ENCODE measurements around the gene TIGD3.

TIGD3 gene

DNA sequence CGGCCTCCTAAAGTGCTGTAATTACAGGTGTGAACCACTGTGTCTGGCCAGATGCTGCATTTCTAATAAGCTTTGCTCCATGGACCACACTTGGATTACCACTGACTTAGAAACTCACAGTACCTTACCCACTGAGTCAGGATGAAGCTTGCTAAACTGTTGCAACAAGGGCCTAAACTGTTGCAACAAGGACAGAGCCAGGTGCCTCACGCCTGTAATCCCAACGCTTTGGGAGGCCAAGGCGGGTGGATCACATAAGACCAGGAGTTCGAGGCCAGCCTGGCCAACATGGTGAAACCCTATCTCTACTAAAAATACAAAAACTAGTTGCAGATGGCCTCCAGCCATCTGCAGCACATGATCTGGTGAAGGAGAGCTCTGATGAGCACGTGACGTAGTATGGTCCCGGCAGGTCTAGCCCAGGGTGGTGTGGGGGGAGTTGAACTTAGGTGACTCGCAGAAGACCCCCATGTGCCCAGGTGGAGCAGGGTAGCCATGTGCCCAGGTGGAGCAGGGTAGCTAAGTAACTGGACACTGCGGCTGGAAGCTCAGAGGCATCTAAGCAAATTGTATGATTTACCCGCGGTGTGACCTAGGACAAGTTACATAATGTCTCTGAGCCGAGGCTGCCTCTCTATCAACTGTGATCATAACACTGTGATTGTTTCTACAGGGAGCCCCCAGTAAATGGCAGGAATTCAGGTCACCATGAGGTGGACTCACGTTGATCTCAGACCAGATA lies 19.5 kb downstream of the TIGD3 start:
- H3K4me1 Mint-ChIP-seq (ENCODE audit: low read depth), result no peaks in the 10 kb centered on the region
- peak overlapping the region; percentile 59 for H3K27ac Mint-ChIP-seq
- H3K27me3 Mint-ChIP-seq, result no peaks in the 10 kb centered on the region
- H3K9me3 Mint-ChIP-seq, result no peaks in the 10 kb centered on the region
- H3K36me3 Mint-ChIP-seq (ENCODE audit: low read depth), result no peaks in the 10 kb centered on the region
- no peak overlapping the region for H3K4me3 Mint-ChIP-seq
- DNase-seq, result no peak

DNA sequence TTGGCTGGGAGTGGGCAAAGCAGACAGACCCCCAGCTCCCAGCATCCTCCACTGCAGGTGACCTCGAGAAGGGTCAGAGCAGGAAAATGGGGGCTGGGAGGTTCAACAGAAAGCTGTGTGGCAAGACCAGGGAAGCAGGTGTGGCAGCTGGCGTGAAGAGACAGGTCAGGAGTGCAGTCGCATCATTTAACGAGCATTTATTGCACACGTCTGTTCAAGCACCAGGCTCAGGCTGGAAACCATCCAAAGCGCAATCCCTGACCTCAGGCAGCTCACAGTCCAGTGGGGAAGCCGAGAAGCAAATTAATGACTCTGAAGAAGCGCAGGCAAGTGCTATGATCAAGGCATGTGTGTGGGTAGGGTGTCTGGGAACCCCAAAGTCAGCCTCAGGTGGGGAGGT lies 20.5 kb downstream of the TIGD3 start:
- Mint-ChIP-seq H3K4me3 (no peak overlapping the region), H3K27ac (peak overlapping the region; percentile 52), H3K4me1 (ENCODE audit: low read depth) (peaks cover under 1% of the 10 kb centered on the region), H3K9me3 (no peaks in the 10 kb centered on the region), H3K27me3 (no peaks in the 10 kb centered on the region), H3K36me3 (ENCODE audit: low read depth) (peaks cover 1% of the 10 kb centered on the region)
- DNase-seq, result no peak

DNA sequence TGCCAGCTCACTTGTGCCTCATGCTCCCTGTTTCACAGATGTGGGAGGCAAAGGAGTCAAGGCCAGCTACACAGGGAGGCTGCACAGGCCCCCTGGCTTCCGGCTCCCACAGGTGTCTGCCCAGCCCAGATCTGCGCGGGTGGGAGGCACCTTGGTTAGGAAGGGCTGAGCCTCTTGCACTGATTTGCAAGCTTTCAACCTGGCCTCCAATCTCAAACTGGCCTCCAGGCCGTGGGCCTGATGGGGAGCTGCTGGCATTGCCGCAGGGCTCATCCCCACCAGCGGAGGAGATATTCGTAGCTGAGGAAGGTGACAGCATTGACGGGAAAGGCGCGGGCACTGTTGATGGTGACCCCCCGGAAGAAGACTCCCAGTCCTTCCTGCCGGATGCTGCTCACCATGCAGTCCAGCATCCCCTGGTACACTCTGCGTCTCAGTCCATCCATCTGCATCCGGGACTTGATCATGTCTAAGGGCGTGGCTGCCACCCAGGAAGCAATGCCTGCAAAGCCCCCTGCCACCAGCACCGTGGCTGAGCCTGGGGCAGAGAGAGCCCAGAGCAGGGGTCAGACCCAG lies 21.7 kb downstream of the TIGD3 start:
- Mint-ChIP-seq H3K9me3 (no peaks in the 10 kb centered on the region), H3K27ac (no peak overlapping the region), H3K27me3 (no peaks in the 10 kb centered on the region), H3K36me3 (ENCODE audit: low read depth) (peaks cover 1% of the 10 kb centered on the region), H3K4me1 (ENCODE audit: low read depth) (peaks cover 8% of the 10 kb centered on the region), H3K4me3 (no peak overlapping the region)
- no peak for DNase-seq

DNA sequence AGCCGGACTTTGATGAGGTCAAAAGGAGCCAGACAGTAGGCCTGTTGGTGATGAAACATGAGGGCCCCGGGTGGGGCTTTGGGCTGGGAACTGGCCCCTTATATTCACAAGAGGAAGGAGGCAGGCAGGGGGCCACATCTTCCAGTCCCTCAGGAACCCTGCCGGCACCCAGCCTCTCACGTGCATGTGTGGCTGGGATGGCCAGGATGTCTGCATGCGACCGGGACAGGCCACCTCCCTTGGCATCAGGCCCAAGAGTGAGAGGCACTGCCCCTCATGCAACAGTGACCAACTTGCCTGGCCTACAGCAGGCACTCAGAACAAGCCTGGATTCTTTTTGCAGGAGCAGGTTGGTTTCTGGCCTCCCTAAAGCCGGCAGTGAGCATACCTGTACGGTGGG lies 22.5 kb downstream of the TIGD3 start:
- Mint-ChIP-seq H3K4me3 (no peak overlapping the region), H3K27me3 (no peaks in the 10 kb centered on the region), H3K9me3 (no peaks in the 10 kb centered on the region), H3K36me3 (ENCODE audit: low read depth) (peaks cover 1% of the 10 kb centered on the region), H3K4me1 (ENCODE audit: low read depth) (peaks cover 16% of the 10 kb centered on the region), H3K27ac (no peak overlapping the region)
- no peak for DNase-seq

DNA sequence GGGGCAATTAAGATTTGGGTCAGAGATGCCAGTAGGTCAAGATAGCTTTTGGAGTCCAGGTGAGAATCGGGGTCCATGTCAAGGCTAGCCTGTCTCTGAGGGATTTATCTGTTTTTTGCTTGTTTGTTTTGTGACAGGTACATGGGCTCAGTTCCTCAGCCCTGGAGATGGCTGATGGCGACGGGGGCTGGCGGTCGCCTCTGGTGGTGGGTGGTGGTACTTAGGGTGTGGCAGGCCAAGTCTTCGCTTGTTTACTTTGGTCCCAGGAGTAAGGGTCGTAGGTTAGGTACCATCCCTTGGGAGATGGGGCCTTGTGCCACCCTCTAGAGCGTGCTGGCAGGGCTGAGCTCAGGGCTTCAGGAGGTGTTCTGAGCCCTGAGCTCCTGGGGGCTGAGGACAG lies 23.2 kb downstream of the TIGD3 start:
- H3K4me1 Mint-ChIP-seq (ENCODE audit: low read depth), result peaks cover 21% of the 10 kb centered on the region
- peak overlapping the region; percentile 8 for H3K27ac Mint-ChIP-seq
- no peaks in the 10 kb centered on the region for H3K9me3 Mint-ChIP-seq
- H3K4me3 Mint-ChIP-seq, result no peak overlapping the region
- no peak for DNase-seq
- peaks cover 1% of the 10 kb centered on the region for H3K36me3 Mint-ChIP-seq (ENCODE audit: low read depth)
- no peaks in the 10 kb centered on the region for H3K27me3 Mint-ChIP-seq

DNA sequence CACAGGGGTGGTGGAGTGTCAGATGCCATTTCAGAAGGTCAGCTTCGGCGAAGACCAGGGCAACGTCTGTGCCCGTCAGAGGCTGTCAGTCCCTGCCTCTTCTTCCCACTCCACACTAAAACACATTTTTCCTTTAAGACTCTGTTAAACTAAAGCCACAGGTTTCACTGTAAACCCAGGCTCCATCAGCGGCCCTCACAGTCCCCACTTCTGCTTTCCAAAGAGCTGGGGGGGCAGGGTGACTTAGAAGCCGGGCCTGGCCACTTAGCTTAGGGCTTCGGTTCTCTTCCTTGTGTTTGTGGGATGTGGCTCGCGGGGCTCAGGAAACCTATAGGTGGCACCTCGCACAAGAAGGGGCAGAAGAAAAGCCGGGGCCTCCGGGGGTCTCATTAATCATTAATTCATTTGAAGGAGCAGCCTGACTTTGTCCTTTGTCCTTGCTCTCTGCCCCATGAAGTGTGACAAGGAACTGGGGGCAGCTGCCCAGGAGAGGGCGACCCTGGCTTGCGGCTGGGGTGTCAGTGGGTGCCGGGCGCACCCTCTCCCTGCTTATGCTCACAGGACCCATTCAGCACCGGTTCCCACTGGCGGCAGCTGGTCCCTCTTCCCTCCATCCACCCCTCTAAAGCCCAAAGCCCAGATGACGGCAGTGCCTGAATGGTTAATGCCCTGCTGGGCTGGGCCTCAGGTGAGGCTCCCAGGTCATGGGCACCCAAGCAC lies 23.8 kb downstream of the TIGD3 start:
- Mint-ChIP-seq H3K27ac (peak overlapping the region; percentile 33), H3K4me1 (ENCODE audit: low read depth) (peaks cover 27% of the 10 kb centered on the region), H3K36me3 (ENCODE audit: low read depth) (peaks cover 1% of the 10 kb centered on the region), H3K9me3 (no peaks in the 10 kb centered on the region), H3K27me3 (no peaks in the 10 kb centered on the region), H3K4me3 (no peak overlapping the region)
- no peak for DNase-seq

DNA sequence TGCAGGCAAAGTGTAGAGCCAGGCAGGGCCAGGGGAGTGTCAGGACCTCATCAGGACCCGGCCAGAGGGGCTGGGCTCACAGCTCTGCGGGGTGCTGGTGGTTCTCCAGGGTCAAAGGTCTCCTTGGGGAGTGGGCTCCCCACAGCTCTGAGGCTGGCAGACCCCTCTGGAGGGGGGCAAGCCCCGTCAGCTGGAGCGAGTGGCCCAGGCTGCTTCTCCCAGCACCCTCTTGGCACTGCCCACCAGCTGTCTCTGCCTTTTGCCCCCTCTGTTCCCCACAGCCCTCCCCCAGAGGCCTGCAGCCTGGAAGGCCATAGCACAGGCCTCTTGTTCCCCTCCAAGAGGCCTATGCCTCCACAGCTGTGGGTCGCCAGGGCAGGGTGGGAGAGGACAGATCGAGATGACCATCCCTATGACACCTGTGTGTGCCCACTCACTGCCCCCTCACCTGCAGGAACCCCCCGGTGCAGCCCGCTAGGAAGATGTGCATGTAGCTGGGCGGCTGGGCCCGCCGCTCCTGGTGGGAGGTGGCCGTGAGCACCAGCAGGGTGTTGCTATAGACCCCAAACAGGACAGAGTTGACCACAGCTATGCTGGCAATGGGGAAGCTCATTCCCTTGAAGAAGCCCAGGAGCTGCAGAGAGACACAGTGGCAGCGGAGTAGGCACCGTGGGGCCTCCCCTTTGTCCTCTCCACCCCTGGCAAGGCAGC lies 24.5 kb downstream of the TIGD3 start:
- no peak overlapping the region for H3K27ac Mint-ChIP-seq
- peaks cover 1% of the 10 kb centered on the region for H3K36me3 Mint-ChIP-seq (ENCODE audit: low read depth)
- H3K4me3 Mint-ChIP-seq, result no peak overlapping the region
- peaks cover 32% of the 10 kb centered on the region for H3K4me1 Mint-ChIP-seq (ENCODE audit: low read depth)
- no peak for DNase-seq
- no peaks in the 10 kb centered on the region for H3K27me3 Mint-ChIP-seq
- no peaks in the 10 kb centered on the region for H3K9me3 Mint-ChIP-seq

DNA sequence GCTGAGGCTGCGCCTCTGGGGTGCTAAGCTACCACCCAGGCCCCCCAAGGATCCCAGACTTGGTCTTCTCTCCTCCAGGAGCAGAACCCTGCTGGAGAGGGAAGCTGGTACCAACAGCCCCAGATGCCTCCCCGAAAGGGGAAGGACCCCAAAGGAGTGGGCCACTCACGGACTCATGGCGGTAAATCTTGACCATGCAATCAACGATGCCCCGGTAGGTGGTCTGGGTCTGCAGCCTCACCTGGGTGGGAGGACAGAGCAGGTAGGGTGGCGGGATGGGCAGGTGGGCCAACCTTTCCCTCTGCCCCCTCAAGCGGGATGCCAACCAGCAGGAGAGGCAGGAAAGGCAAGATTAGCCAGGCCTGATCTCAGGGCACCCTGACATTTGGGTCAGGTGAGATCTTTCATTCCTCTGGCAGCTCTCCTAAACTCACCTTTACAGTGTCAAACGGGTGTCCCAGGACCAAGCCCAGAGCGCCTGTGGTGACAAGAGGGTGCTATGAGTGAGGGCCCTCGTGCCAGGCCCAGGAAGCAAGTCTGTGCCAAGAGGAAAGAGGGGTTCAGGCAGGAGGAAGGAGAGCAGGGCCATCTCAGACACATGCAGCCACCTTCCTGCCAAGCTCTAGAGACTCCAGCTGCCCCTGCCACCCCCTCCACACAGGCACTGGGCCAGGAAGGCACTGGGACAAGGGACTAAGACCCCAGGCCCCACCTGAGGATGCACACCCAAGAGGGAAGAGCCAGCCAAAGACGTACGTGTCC lies 25.3 kb downstream of the TIGD3 start:
- Mint-ChIP-seq H3K36me3 (ENCODE audit: low read depth) (peaks cover 1% of the 10 kb centered on the region), H3K9me3 (no peaks in the 10 kb centered on the region), H3K27me3 (no peaks in the 10 kb centered on the region), H3K4me1 (ENCODE audit: low read depth) (peaks cover 40% of the 10 kb centered on the region), H3K27ac (peak overlapping the region; percentile 98), H3K4me3 (peak overlapping the region; percentile 78)
- DNase-seq, result no peak

DNA sequence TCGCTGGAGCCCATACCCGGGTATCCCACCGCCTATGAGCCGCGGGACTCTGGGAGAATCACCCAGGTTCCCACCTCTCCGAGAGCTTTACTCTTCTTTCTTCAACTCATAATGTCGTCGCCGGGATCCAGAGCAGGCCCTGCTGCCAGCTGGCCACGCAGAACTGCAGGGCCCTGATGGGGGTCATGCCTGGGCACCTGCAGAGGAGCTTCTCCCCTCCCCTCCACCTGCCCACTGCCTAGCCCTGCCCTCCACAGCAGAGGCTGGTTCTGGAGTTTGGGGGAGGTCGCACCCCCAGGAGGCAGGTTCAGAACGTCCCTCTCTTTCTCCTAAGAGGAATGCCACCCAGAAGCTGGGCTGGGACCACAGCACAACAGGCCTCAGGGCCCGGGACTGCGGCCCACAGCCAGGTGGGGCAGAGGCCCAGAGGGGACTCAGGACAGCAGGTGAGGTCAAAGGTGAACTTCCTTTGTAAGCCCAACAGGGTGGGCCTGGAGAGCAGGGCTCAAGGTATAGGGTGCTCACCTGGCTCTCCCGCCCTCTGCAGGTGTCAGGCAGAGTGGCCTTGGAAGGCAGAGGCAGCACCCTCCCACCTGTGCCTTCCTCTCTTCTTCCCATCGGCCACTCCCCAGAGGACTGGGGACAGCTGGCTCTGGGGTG lies 26.0 kb downstream of the TIGD3 start:
- Mint-ChIP-seq H3K27ac (peak overlapping the region; percentile 98), H3K4me3 (peak overlapping the region; percentile 78), H3K36me3 (ENCODE audit: low read depth) (peaks cover 1% of the 10 kb centered on the region), H3K27me3 (no peaks in the 10 kb centered on the region), H3K4me1 (ENCODE audit: low read depth) (peaks cover 47% of the 10 kb centered on the region), H3K9me3 (no peaks in the 10 kb centered on the region)
- DNase-seq, result no peak

DNA sequence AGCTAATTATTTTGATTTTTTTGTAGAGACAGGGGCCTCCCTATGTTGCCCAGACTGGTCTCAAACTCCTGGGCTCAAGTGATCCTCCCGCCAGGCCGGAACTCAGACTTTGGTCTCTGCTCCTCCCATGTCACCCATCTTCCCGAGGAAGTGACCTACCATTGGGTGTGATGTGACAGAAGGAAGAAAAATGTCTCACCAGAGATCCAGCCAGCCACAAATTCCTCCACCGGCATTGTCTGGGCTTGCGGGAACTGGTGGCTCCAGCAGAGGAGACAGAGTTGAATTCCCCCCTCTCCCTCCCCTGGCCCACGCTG lies 27.1 kb downstream of the TIGD3 start:
- H3K27ac Mint-ChIP-seq, result peak overlapping the region; percentile 98
- no peak for DNase-seq
- peaks cover 1% of the 10 kb centered on the region for H3K36me3 Mint-ChIP-seq (ENCODE audit: low read depth)
- H3K4me3 Mint-ChIP-seq, result peak overlapping the region; percentile 78
- no peaks in the 10 kb centered on the region for H3K9me3 Mint-ChIP-seq
- peaks cover 54% of the 10 kb centered on the region for H3K4me1 Mint-ChIP-seq (ENCODE audit: low read depth)
- no peaks in the 10 kb centered on the region for H3K27me3 Mint-ChIP-seq

DNA sequence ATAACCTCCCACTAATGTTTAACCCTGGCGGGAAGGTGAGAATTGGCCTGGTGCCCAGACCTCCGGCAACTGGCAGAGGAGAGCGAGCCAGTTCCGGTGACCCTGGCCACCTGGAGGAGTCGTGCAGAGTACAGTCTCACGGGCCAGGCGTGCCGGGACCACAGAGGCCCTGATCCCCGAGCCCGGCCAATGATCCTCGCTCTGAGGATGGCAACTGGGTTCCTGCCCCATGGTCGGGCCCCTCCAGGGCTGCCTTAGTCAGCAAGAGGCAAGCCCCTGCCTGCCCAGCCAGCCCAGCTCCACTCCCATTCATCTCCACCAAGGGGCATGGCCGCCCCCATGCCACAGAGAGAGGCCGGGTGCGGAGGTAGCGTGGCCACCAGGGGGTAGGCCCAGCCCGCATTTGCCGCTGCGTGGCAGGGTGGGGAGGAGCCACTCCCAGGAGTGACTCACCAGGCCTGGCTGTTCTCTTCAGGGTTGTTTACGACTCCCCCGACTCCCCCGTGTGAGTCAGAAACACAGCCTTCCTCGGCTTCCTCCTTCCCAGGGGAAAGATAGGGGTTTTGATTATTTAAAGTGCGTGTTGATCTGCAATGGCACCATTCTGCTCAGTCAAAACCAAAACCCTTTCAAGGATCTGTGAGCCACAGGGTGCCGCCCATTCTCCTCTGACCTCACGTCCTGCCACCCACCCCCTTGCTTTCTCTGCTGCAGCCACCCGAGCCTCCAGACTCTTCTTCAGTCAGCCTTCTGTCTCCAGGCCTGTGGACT lies 27.7 kb downstream of the TIGD3 start, which contains the start of gene SLC25A45:
TSS of gene SLC25A45 (minus strand) at position 614 of the 771 bp plus-strand sequence. CDS start 695 bp downstream, outside the sequence.
- DNase-seq, result peak; percentile 93
- Mint-ChIP-seq H3K9me3 (no peaks in the 10 kb centered on the region), H3K4me3 (peak within 1 kb of the TSS; percentile 78), H3K36me3 (ENCODE audit: low read depth) (peaks cover 7% of the 10 kb centered on the region), H3K27me3 (no peaks in the 10 kb centered on the region), H3K4me1 (ENCODE audit: low read depth) (peaks cover 58% of the 10 kb centered on the region), H3K27ac (peak within 1 kb of the TSS; percentile 98)

DNA sequence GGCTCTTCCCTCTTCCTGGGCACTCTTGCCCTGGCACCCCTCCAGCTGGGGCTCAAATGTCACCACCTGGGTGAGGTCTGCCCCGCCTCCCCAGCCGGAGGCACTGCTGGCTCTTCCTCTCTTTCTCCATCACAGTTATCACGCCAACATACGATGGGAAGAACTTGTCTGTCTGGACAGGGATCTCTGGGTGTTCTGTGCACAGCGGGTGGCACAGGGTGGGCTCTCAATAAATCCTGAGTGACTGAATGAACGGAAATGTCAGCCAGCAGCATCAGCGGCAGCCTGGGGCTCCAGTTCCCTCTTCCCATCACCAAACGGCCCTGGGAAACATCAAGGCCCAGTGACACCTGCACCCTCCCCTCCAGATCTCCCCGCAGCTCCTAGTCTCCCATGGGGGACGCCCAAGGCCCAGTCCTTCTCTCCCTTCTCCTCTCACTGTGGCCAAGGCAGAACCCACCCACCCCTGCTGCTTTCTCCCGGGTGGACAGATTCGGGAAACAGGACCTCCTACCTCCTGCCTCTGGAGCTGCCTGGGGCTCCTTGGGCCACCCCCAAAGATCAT lies 28.3 kb downstream of the TIGD3 start:
- DNase-seq, result no peak
- Mint-ChIP-seq H3K4me1 (ENCODE audit: low read depth) (peaks cover 61% of the 10 kb centered on the region), H3K4me3 (peak overlapping the region; percentile 78), H3K9me3 (no peaks in the 10 kb centered on the region), H3K27me3 (no peaks in the 10 kb centered on the region), H3K27ac (peak overlapping the region; percentile 98), H3K36me3 (ENCODE audit: low read depth) (peaks cover 10% of the 10 kb centered on the region)

DNA sequence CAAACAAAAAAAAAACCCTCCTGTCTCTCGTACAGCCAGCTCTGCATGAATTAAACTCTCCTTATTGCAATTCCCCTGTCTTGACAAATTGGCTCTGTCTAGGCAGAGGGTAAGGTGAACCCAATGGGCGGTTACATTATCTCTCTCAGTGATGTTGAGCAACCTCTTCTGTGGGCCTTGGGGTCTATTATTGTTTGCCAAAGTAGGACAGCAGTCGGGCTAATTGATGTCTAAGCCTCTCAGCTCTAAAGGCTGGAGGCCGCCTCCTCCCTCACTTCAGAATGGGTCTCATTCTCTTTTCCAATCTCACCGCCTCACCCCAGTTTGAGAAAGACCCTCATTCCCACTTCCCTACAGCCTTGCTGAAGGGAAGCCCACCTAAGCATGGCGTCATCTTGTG lies 29.2 kb downstream of the TIGD3 start:
- H3K27ac Mint-ChIP-seq, result peak overlapping the region; percentile 97
- H3K27me3 Mint-ChIP-seq, result no peaks in the 10 kb centered on the region
- no peaks in the 10 kb centered on the region for H3K9me3 Mint-ChIP-seq
- H3K4me3 Mint-ChIP-seq, result peak overlapping the region; percentile 23
- peaks cover 70% of the 10 kb centered on the region for H3K4me1 Mint-ChIP-seq (ENCODE audit: low read depth)
- H3K36me3 Mint-ChIP-seq (ENCODE audit: low read depth), result peaks cover 18% of the 10 kb centered on the region
- no peak for DNase-seq

Measured in activated T-cell treated with anti-CD3 and anti-CD28 coated beads, Interleukin-2, amount 50 U/mL, for 24 hours (primary cell).